H9 (cell line): ENCODE measurements around the gene ATOH7. TPM values are rescaled to one million over a fixed set of nuclear protein-coding genes. Genes with fewer than 3 reads are reported as not detected.

Experiments used
- DNase-seq: peaks from one replicate; pipeline ENCODE4 v3.0.0-alpha.2; 2017
- H2AFZ ChIP-seq: one replicate; pipeline ENCODE4 v1.6.1; 2013; ENCODE audit warnings: mild to moderate bottlenecking, low read length, control low read depth, moderate library complexity
- H2AK5ac ChIP-seq: 2 replicates; pipeline ENCODE4 v1.6.1; 2013; ENCODE audit warnings: low read length, control low read depth, mixed read lengths; ENCODE audit not compliant: insufficient read length
- H2BK120ac ChIP-seq: one replicate; pipeline ENCODE4 v1.6.1; 2013; ENCODE audit warnings: low read depth, mild to moderate bottlenecking, low read length, control low read depth, inconsistent platforms; ENCODE audit not compliant: poor library complexity, severe bottlenecking
- H2BK12ac ChIP-seq: 2 replicates; pipeline ENCODE4 v1.6.1; 2013; ENCODE audit warnings: low read length, control low read depth, mixed read lengths, low read depth; ENCODE audit not compliant: insufficient read length
- H2BK15ac ChIP-seq: 2 replicates; pipeline ENCODE4 v1.6.1; 2013; ENCODE audit warnings: low read depth, low read length, control low read depth
- H2BK20ac ChIP-seq: one replicate; pipeline ENCODE4 v1.6.1; 2013; ENCODE audit warnings: low read depth, mild to moderate bottlenecking, low read length, control low read depth, inconsistent platforms; ENCODE audit not compliant: poor library complexity, severe bottlenecking
- H2BK5ac ChIP-seq: 2 replicates; pipeline ENCODE4 v1.6.1; 2013; ENCODE audit warnings: low read length, control low read depth, mixed read lengths; ENCODE audit not compliant: insufficient read length
- H3K14ac ChIP-seq: 2 replicates; pipeline ENCODE4 v1.6.1; 2013; ENCODE audit warnings: low read length, control low read depth; ENCODE audit not compliant: insufficient read depth
- H3K18ac ChIP-seq: 2 replicates; pipeline ENCODE4 v1.6.1; 2013; ENCODE audit warnings: low read depth, mild to moderate bottlenecking, mixed read lengths, low read length, control low read depth; ENCODE audit not compliant: insufficient read length
- H3K23ac ChIP-seq: 2 replicates; pipeline ENCODE4 v1.6.1; 2013; ENCODE audit warnings: low read length, control low read depth, mixed read lengths, low read depth; ENCODE audit not compliant: insufficient read length
- H3K23me2 ChIP-seq: 2 replicates; pipeline ENCODE4 v1.6.1; 2013; ENCODE audit warnings: low read depth, mild to moderate bottlenecking, mixed read lengths, low read length, control low read depth; ENCODE audit not compliant: insufficient read length, poor library complexity, severe bottlenecking
- H3K27ac ChIP-seq: 2 replicates; pipeline ENCODE4 v1.5.1; 2013; ENCODE audit warnings: low read length, control low read depth, mixed read lengths, low read depth; ENCODE audit not compliant: insufficient read length
- H3K27me3 ChIP-seq: 2 replicates; pipeline ENCODE4 v1.6.1; 2013; ENCODE audit warnings: low read length, control low read depth, inconsistent platforms; ENCODE audit not compliant: insufficient read depth
- H3K4ac ChIP-seq: 2 replicates; pipeline ENCODE4 v1.6.1; 2013; ENCODE audit warnings: low read depth, mild to moderate bottlenecking, control low read depth, inconsistent platforms, low read length, moderate library complexity
- H3K4me1 ChIP-seq: 2 replicates; pipeline ENCODE4 v1.6.1; 2013; ENCODE audit warnings: low read length, control low read depth, inconsistent platforms; ENCODE audit not compliant: insufficient read depth
- H3K4me2 ChIP-seq: 2 replicates; pipeline ENCODE4 v1.6.1; 2013; ENCODE audit warnings: low read length, control low read depth, mixed read lengths; ENCODE audit not compliant: insufficient read length, insufficient read depth
- H3K56ac ChIP-seq: 2 replicates; pipeline ENCODE4 v1.6.1; 2013; ENCODE audit warnings: low read depth, mild to moderate bottlenecking, mixed read lengths, low read length, control low read depth; ENCODE audit not compliant: insufficient read length
- H3K79me1 ChIP-seq: 2 replicates; pipeline ENCODE4 v1.6.1; 2013; ENCODE audit warnings: low read depth, mild to moderate bottlenecking, moderate library complexity, low read length, control low read depth, inconsistent platforms; ENCODE audit not compliant: insufficient read depth, poor library complexity, severe bottlenecking
- H3K79me2 ChIP-seq: 2 replicates; pipeline ENCODE4 v1.6.1; 2013; ENCODE audit warnings: low read length, control low read depth, inconsistent platforms; ENCODE audit not compliant: insufficient read depth
- H3K9ac ChIP-seq: 2 replicates; pipeline ENCODE4 v1.6.1; 2013; ENCODE audit warnings: low read length, control low read depth, mixed read lengths; ENCODE audit not compliant: insufficient read length; ENCODE audit errors: extremely low read depth
- H3K9me3 ChIP-seq: one replicate; pipeline ENCODE4 v1.6.1; 2013; ENCODE audit warnings: low read depth, low read length, inconsistent platforms; ENCODE audit not compliant: control insufficient read depth
- H3T11ph ChIP-seq: one replicate; pipeline ENCODE4 v1.6.1; 2013; ENCODE audit warnings: mild to moderate bottlenecking, low read length, control low read depth, inconsistent platforms
- H4K20me1 ChIP-seq: one replicate; pipeline ENCODE4 v1.6.1; 2013; ENCODE audit not compliant: control insufficient read depth, insufficient read length, insufficient read depth
- H4K5ac ChIP-seq: 2 replicates; pipeline ENCODE4 v1.6.1; 2013; ENCODE audit warnings: low read depth, mild to moderate bottlenecking, mixed read lengths, low read length, control low read depth; ENCODE audit not compliant: insufficient read length
- H4K8ac ChIP-seq: replicated peaks from 2 replicates; pipeline ENCODE4 v1.6.1; 2013; ENCODE audit warnings: low read length, control low read depth, mixed read lengths, low read depth; ENCODE audit not compliant: insufficient read length
- H4K91ac ChIP-seq: 2 replicates; pipeline ENCODE4 v1.6.1; 2013; ENCODE audit warnings: low read depth, mild to moderate bottlenecking, moderate library complexity, mixed read lengths, low read length, control low read depth; ENCODE audit not compliant: insufficient read length
- H3K27ac Mint-ChIP-seq, 3 experiments: 2 replicates in 2 of 3; 3 replicates in 1 of 3; pipeline ENCODE4 v1.8.0; 2020 to 2021; ENCODE audit warnings: mixed read lengths in 3 of 3, mild to moderate bottlenecking in 1 of 3, moderate library complexity in 1 of 3
- H3K27me3 Mint-ChIP-seq: 2 replicates; pipeline ENCODE4 v1.8.0; 2021; ENCODE audit warnings: low read depth, mild to moderate bottlenecking, moderate library complexity, mixed read lengths
- H3K36me3 Mint-ChIP-seq, 3 experiments: 2 replicates in 2 of 3; 3 replicates in 1 of 3; pipeline ENCODE4 v1.8.0; 2020 to 2021; ENCODE audit warnings: low read depth in 3 of 3, mixed read lengths in 3 of 3; ENCODE audit not compliant: insufficient read depth in 1 of 3
- H3K4me1 Mint-ChIP-seq, 2 experiments: 2 replicates each; pipeline ENCODE4 v1.8.0; 2020; ENCODE audit warnings: mixed read lengths in 2 of 2
- H3K4me3 Mint-ChIP-seq, 2 experiments: 2 replicates in 1 of 2; 3 replicates in 1 of 2; pipeline ENCODE4 v1.8.0; 2020 to 2021; ENCODE audit warnings: mild to moderate bottlenecking in 2 of 2, mixed read lengths in 2 of 2, moderate library complexity in 1 of 2
- H3K9me3 Mint-ChIP-seq, 2 experiments: 2 replicates in 1 of 2; 3 replicates in 1 of 2; pipeline ENCODE4 v1.8.0; 2020; ENCODE audit warnings: mild to moderate bottlenecking in 2 of 2, mixed read lengths in 2 of 2, moderate library complexity in 1 of 2
- WGBS: extraction: QIAGEN DNeasy Blood & Tissue Kit; methylation state at CpG from one replicate; pipeline ENCODE4 v1.1.7; 2013; ENCODE audit warnings: missing lambda C conversion rate, low lambda C conversion rate, mixed read lengths; ENCODE audit not compliant: insufficient read length; ENCODE audit errors: extremely low coverage; 5-methylcytosine and 5-hydroxymethylcytosine counted together
- total RNA-seq: library from RNA; stranded (reverse); gene quantifications from 2 replicates; pipeline ENCODE4 v1.2.1, GENCODE V29; 2021
- TF ChIP-seq, protein P1 (sequence below): fragments of 200-600 bp; sonication (generic); conservative IDR thresholded peaks from 3 replicates; pipeline ENCODE4 v1.8.0; 2021; ENCODE audit warnings: antibody characterized with exemption, mild to moderate bottlenecking

The ATOH7 gene
- total RNA-seq, 1 experiment from 2014 or later = 0.20 TPM

DNA sequence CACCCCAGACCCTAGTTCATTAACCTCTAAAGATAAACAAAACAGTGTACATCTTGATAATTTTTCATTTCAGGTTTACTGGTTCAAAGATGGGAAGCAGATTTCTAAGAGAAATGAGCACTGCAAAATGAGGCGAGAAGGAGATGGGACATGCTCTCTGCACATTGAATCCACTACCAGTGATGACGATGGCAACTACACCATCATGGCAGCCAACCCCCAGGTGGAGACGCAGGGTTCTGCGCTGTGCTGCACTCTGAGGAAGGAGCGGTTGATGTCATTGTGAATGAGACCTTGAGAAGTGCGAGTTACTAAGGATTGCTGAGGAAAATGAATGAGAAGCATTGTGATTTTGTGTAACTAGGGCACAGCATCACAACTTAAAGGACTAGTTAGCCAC lies 37.6 kb downstream of the ATOH7 start:
- no peaks in the 10 kb centered on the region for H4K20me1 ChIP-seq
- H3K18ac ChIP-seq = no peak overlapping the region
- H3K4me3 Mint-ChIP-seq = no peak overlapping the region
- no peaks in the 10 kb centered on the region for H3K4me1 ChIP-seq
- H4K8ac ChIP-seq = no peak overlapping the region
- no peak overlapping the region for H3T11ph ChIP-seq
- no peak overlapping the region for H2BK120ac ChIP-seq
- H2AFZ ChIP-seq = no peak overlapping the region
- no CpG with 5 or more reads among the region's 6 CpGs for WGBS
- H3K4me1 Mint-ChIP-seq = no peaks in the 10 kb centered on the region
- H3K36me3 Mint-ChIP-seq = peaks cover 0 to 7% (median 0%) of the 10 kb centered on the region in 3 experiments; a peak in 2 of 7 replicates
- no peaks in the 10 kb centered on the region for H3K27me3 ChIP-seq
- no peak overlapping the region for H3K56ac ChIP-seq
- peaks cover 4 to 10% of the 10 kb centered on the region in 2 experiments; a peak in 3 of 5 replicates for H3K9me3 Mint-ChIP-seq
- no peaks in the 10 kb centered on the region for H3K79me1 ChIP-seq
- H3K14ac ChIP-seq = no peak overlapping the region
- no peak overlapping the region for H4K5ac ChIP-seq
- H3K27ac Mint-ChIP-seq = no peak overlapping the region
- no peak overlapping the region for H2BK15ac ChIP-seq
- DNase-seq = no peak
- no peak overlapping the region for H4K91ac ChIP-seq
- no peaks in the 10 kb centered on the region for H3K9me3 ChIP-seq
- H3K4me2 ChIP-seq = no peak overlapping the region
- H3K23ac ChIP-seq = no peak overlapping the region
- H2AK5ac ChIP-seq = no peak overlapping the region
- no peak overlapping the region for H2BK12ac ChIP-seq
- H2BK5ac ChIP-seq = no peak overlapping the region
- no peak overlapping the region for H3K9ac ChIP-seq
- H3K27me3 Mint-ChIP-seq = no peaks in the 10 kb centered on the region
- TF ChIP-seq, protein P1, sequence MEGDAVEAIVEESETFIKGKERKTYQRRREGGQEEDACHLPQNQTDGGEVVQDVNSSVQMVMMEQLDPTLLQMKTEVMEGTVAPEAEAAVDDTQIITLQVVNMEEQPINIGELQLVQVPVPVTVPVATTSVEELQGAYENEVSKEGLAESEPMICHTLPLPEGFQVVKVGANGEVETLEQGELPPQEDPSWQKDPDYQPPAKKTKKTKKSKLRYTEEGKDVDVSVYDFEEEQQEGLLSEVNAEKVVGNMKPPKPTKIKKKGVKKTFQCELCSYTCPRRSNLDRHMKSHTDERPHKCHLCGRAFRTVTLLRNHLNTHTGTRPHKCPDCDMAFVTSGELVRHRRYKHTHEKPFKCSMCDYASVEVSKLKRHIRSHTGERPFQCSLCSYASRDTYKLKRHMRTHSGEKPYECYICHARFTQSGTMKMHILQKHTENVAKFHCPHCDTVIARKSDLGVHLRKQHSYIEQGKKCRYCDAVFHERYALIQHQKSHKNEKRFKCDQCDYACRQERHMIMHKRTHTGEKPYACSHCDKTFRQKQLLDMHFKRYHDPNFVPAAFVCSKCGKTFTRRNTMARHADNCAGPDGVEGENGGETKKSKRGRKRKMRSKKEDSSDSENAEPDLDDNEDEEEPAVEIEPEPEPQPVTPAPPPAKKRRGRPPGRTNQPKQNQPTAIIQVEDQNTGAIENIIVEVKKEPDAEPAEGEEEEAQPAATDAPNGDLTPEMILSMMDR = peak; percentile 31; the same call in 1 of the 3 replicates
- H3K79me2 ChIP-seq = no peaks in the 10 kb centered on the region
- no peak overlapping the region for H3K27ac ChIP-seq
- H3K23me2 ChIP-seq = no peaks in the 10 kb centered on the region
- H3K4ac ChIP-seq = no peak overlapping the region
- H2BK20ac ChIP-seq = no peak overlapping the region
